ENCODE results near the gene OSTC. TPM values are rescaled to one million over a fixed set of nuclear protein-coding genes. Genes with fewer than 3 reads are reported as not detected.

The OSTC gene
- total and polyA plus RNA-seq, 12 donors: 21.8 to 113 (median 27.2) TPM

DNA sequence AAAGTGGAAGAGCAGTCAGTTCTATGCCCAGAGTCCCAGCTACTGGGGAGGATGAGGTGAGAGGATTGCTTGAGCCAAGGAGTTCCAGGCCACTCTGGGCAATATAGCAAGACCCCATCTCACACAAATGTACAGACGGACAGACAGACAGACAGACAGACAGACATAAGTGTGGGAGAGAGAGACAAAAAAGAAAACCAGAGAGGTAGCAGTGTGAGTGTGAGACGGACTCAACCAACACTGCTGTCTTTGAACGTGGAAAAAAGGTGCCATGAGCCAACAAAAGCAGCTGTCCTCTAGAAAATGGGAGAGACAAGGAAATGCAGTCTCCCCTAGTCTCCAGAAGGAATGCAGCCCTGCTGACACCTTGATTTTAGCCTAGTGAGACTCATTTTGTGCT is 48.2 kb upstream of the OSTC start:
- intact Hi-C loops (cut with DNase I): no loop called here
- no peak for ATAC-seq
- no peaks in the 10 kb centered on the region for H3K36me3 ChIP-seq
- H3K27ac ChIP-seq: no peak overlapping the region
- 71 to 83% methylated on average over 3 of the region's 3 CpGs for WGBS, 2 donors
- H3K4me1 ChIP-seq: no peaks in the 10 kb centered on the region
- H3K27me3 ChIP-seq: no peaks in the 10 kb centered on the region
- TF ChIP-seq, protein P1, sequence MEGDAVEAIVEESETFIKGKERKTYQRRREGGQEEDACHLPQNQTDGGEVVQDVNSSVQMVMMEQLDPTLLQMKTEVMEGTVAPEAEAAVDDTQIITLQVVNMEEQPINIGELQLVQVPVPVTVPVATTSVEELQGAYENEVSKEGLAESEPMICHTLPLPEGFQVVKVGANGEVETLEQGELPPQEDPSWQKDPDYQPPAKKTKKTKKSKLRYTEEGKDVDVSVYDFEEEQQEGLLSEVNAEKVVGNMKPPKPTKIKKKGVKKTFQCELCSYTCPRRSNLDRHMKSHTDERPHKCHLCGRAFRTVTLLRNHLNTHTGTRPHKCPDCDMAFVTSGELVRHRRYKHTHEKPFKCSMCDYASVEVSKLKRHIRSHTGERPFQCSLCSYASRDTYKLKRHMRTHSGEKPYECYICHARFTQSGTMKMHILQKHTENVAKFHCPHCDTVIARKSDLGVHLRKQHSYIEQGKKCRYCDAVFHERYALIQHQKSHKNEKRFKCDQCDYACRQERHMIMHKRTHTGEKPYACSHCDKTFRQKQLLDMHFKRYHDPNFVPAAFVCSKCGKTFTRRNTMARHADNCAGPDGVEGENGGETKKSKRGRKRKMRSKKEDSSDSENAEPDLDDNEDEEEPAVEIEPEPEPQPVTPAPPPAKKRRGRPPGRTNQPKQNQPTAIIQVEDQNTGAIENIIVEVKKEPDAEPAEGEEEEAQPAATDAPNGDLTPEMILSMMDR (IDR thresholded peaks at IDR 0.05): no peak
- peaks cover 0 to 14% (median 0%) of the 10 kb centered on the region in 11 donors for H3K9me3 ChIP-seq
- H3K4me3 ChIP-seq: no peak overlapping the region
- no peak for DNase-seq

DNA sequence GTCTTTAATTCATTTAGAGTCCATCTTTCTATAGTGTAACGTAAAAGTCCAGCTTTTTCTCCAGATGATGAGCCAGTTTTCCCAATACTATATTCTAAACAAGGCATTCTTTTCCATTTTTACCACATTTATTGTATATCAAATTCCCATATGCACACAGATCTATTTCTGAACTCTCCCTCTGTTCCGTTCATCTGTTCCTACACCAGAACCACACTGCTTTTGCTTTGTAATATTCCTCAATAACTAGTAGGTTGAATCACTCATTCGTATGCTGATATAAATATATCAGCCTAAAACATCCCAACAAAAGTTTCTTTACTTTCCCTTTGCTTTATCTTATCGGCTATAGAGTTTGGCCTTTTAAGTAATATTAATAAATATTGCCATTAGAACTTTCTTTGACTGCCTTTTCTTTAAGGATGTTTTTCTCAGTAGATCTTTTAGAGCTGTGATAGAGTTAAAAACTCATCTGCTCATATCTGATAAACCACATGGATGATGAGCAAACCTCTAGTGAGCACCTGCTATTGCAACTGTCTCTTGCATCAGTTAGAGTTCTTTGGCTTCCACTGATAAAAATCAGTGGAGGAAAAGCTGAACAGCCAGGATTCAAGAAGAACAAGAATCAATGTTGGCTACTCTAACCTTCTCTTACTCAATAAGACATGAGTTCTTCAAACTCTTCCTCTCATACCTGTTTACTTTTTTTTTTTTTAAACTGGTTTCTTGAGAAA is 43.2 kb upstream of the OSTC start:
- Histone ChIP-seq H3K4me3 (no peak overlapping the region), H3K4me1 (peaks cover 0 to 3% (median 0%) of the 10 kb centered on the region in 9 donors), H3K36me3 (no peaks in the 10 kb centered on the region), H3K27me3 (no peaks in the 10 kb centered on the region), H3K27ac (no peak overlapping the region), H3K9me3 (peaks cover 0 to 14% (median 0%) of the 10 kb centered on the region in 11 donors)
- ATAC-seq (no peak), DNase-seq (no peak)
- intact Hi-C loops (cut with DNase I): no loop called here
- TF ChIP-seq, protein P1 (IDR thresholded peaks at IDR 0.05): no peak
- WGBS, 2 donors: 83 to 97% methylated on average over 4 of the region's 4 CpGs

DNA sequence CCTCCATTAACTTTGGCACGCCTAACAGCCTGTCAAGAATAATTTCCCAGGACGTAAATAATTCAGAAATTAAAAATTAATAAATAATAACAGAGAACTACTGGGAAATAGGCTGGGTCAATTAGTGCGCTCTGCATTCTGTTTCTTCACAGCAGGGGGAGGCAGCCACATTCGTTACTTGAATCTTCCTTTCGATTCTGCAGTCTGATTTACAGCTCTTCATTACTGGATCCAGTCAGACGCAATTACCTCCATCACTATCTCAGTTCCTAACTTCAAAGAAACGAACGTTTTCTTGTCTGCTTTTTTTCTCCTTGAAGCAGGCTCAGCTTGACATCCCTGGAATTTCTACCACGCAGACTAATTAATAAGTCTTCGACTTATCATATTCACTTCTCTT is 39.0 kb upstream of the OSTC start:
- Histone ChIP-seq H3K36me3 (peaks cover 0 to 6% (median 0%) of the 10 kb centered on the region in 9 donors), H3K4me1 (peaks cover 0 to 10% (median 0%) of the 10 kb centered on the region in 9 donors), H3K4me3 (peak overlapping the region in 6 of 10 donors; percentile 10 to 37 (median 30)), H3K27me3 (no peaks in the 10 kb centered on the region), H3K9me3 (peaks cover 0 to 21% (median 7%) of the 10 kb centered on the region in 11 donors), H3K27ac (no peak overlapping the region)
- ATAC-seq (no peak), DNase-seq (no peak)
- intact Hi-C loops (cut with DNase I): no loop called here
- TF ChIP-seq, protein P1 (IDR thresholded peaks at IDR 0.05): peak in 4 of 9 donors; percentile 22 to 35 (median 24)
- WGBS, 2 donors: 57 to 62% methylated on average over 10 of the region's 10 CpGs

DNA sequence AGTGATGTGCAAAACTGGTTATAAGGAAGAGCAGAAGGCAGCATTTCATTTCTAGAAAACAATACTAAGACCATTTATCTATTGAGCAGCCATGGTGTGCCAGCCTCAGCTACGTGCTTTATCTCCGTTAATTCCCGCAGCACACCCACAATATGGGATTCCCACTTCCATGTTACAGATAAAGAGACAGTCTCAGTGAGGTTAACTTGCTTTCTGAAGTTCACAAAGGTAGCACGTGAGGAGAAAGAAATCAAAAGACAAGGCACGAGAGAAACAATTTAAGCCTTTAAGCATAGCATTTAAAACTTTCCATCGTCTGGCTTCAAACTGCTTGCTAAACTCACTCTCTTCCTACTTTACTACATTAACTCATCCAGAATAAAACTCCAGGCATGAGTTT is 38.0 kb upstream of the OSTC start:
- DNase-seq (no peak), ATAC-seq (no peak)
- H3K9me3 ChIP-seq: peaks cover 0 to 24% (median 5%) of the 10 kb centered on the region in 11 donors
- no peak overlapping the region for H3K27ac ChIP-seq
- WGBS, 2 donors: 59 to 63% methylated on average over 6 of the region's 6 CpGs
- H3K4me1 ChIP-seq: peaks cover 0 to 10% (median 0%) of the 10 kb centered on the region in 9 donors
- no peaks in the 10 kb centered on the region for H3K27me3 ChIP-seq
- H3K36me3 ChIP-seq: peaks cover 0 to 6% (median 0%) of the 10 kb centered on the region in 9 donors
- intact Hi-C loops (cut with DNase I): no loop called here
- TF ChIP-seq, protein P1 (IDR thresholded peaks at IDR 0.05): no peak
- H3K4me3 ChIP-seq: no peak overlapping the region

Measured in heart right ventricle (tissue), 16 donors.